HG03280 (cell line): Measurements from ENCODE around the gene FCN2.
A peak's percentile ranks its signal among the peaks of the same experiment; 100 is the strongest.

Experiments
- ATAC-seq: cut with Tn5 transposase; IDR thresholded peaks from one replicate; pipeline ENCODE4 v1.9.1; 2021; ENCODE audit warnings: mild to moderate bottlenecking, moderate library complexity; ENCODE audit not compliant: unreplicated experiment

The FCN2 gene

DNA sequence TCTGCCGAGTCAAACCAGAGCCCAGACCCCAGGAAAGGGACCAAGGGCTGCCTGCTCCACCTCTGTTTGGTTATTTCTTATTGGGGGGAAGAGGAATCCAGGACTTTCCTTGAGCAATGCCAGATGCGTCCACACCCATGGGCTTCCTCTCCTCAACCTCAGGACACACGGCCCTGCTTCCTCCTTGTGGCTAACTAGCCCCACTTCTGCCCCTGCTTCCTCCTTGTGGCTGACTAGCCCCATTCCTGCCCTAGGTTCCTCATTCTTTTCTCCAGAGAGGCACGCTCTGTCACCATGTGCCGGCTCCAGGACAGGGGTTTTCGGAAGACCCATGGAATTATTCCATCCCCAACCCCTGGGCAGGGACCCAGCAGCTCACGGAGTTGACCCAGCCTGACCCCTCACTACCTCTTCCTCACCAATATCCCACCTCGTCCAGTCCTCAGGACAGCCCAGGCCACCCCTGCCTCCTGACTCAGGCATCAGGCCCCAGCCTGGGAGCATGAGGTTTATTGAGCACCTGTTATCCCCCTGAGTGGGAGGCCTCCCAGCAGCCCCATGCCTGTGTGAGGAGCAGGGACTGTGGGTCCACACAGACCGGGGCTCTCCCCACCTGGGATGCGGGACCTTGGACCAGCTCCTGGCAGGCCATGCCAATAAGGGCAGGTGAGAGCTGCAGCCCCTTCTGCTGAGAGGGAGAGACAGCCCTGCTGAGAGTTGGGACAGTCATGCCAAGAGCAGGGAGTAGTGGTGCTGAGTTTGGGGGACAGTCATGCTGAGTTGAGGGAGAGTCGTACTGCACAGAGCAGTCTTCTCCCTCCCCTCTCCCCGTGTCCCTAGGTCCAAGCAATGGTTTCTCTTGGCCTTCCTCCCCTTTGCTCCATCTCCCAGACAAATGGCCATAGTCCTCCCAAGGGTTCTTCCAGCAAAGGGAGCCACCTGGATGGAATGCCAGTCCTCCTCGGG lies 48.9 kb downstream of the FCN2 start:
- no peak for ATAC-seq

DNA sequence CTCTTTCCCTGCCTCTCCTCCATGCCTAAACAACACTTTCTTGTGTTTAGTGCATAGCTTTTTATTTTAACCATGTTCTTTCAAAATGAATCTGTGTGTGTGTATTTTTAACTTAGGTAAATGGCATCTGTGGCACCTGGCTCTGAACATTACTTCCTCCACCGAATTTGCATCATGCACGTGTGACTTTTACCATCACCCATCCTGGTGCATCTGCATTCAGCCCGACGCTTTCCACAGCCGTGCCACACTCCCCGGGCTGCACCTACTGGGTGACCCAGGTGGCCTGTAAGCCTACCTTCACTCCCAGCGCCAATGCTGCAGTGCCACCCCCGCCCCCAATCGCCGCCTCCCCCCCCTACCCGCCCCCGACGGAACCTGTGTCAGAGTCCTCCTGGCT lies 49.8 kb downstream of the FCN2 start:
- ATAC-seq: peak; percentile 70

- no peak for ATAC-seq
These were observed 51.6 kb downstream of the FCN2 start for GRCh38 chr9:134932171-134932570.

DNA sequence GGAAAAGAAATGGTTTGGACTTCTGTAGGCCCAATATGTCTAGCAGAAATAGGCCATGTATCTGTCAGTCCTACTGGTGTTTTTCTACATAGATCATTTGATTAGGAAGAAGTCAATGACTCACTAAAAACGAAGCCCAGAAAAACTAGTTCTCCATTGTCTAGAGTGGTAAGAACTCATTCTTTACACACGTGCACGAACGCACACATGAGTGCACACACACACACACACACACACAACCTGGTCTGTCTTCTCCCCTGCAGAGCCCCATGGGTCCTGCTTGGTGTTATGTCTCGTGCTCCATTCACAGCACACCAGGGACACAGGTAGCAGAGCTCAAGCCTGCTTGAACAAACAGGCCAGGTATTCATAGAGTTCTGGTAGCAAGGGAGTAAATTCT lies 52.0 kb downstream of the FCN2 start:
- no peak for ATAC-seq

DNA sequence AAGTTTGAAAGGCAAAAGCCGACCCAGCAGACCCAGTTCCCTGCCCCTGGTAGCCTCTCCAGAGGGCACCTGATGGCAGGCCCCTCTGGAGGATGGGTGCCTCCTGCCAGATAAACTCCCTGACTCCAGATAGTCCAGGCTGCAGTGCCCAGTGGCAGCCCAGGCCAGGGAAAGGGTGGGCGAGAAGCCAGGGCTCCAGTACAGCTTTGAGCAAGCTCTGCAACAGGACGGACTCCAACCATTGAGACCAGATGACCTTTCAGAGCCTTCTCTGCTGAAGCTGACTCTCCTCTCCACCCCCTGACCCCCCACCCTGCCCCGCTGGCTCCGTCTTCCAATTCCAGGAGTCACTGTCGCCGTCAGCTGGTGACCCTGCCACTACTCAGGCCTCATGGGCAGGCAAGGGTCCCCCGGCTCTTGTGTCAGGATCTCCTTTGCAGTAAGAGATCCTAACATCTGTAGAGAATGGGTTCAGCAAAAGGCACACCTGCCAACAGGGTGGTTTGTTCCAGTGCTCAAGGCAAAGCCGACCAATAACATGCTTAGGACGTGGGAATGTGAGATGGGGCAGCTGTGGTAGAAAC lies 52.6 kb downstream of the FCN2 start:
- no peak for ATAC-seq

DNA sequence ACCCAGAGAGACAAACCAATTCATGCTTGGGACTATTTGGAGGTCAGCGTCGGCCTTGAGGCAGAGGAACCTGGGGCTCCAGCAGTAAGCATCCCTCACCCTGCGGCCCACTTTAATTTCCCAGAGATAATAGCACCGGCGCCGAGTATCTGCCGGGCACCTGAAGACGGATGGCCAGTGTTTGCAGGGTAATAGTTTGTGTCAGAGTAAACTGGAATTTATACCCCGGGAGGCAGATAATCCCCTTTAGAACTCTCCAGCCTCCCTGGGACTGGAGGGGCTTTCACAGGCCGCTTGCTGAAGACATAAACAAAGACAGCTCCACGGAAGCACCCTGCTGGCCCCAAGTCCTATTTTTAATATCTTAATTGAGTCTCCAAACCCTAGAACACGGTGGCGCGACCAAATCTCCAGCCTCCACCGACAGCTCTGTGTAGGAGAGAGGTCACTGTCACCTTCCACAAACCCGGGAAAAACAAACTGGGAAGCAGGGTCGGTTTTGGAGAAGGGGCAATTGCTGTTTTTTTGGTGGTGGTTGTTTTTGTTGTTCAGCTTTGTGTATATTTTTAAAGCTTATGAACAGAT lies 54.5 kb downstream of the FCN2 start:
- ATAC-seq: no peak

DNA sequence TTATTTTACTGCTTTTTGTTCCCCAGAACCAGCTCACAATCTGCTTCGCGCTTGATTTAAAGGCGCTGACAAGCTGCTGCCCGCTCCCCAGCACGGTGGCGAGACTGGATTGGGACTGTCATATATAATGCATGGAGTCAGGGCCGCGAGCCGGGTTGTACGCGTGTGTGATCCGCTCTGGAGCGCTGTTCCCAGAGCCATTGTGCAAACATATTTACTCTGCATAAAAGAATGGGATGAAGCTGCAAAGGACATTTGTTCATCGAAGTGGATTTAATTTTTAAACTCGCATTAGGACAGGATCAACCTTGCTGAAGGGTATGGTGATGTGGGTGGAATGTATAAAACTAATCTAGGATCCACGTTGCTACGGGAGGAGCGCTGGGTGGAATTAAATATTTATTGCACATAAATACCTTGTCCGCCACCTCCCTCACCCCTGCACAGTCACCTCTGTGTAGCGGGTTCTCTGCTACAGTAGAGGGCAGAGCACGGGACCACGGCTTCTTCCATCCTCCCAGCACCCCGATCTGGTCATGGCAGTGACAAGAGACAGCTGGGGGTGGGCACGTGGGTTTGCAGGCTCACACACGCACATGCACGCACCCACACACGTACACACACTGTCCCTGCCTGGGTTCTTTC lies 55.2 kb downstream of the FCN2 start:
- no peak for ATAC-seq

- ATAC-seq: no peak
These were observed 55.9 kb downstream of the FCN2 start for GRCh38 chr9:134936346-134937163.
